NCI-H226 (cell line): Measurements from ENCODE around the gene PI4KA.
A peak's percentile ranks its signal among the peaks of the same experiment; 100 is the strongest.
"Not testable (repeated sequence)": the region's sequence is repeated elsewhere in the genome, so short reads cannot be mapped to it uniquely, and the experiment has no call there.

Experiments used
- DNase-seq: peaks from one replicate; pipeline ENCODE4 v3.0.0-alpha.2; 2015

PI4KA gene

GRCh38 chr22:20775342-20775895, 83.2 kb downstream of the PI4KA start:
- DNase-seq: no peak

DNA sequence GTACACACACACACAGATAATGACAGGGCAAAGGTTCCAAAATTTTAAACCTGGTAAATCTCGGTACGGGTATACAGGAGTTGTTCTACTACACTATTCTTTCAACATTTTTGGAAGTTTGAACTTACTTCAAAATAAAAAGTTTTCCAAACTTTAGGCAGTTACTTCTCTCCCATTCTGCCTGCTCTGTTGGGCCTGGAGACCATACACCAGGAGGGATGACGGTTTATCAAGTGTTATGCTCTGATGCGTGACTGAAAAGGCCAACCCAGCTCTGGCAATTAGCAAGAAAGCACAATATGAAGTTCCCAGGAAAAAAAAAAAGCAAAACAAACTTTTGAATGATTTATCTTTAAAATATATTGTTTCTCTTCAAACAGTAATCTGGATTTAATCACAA, 83.7 kb downstream of the PI4KA start:
- DNase-seq: no peak

DNA sequence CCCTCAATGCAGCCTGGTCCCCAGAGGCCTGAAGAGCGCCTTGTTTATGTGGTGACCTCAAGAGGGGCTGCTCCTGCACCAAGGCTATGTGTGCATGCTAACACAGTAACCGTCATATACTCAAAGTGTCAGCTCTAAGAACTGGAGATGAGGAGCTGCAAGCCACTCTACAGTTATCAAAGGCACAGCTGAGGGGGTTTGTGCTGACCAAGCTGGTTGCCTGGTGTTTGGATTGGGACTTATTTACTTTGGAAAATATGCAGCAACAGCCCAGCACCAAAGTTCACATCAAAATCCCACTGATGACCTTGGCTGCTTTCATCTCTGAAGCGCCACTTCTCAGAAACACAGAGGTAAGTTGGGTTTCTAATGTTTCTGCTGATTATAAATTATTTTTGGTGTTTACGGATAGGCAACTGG, 84.8 kb downstream of the PI4KA start, which contains the start of gene SERPIND1:
Gene SERPIND1 (plus strand): TSS at position 321 of the 420 bp plus-strand sequence. CDS start 5,200 bp downstream, outside the sequence.
- DNase-seq: no peak

DNA sequence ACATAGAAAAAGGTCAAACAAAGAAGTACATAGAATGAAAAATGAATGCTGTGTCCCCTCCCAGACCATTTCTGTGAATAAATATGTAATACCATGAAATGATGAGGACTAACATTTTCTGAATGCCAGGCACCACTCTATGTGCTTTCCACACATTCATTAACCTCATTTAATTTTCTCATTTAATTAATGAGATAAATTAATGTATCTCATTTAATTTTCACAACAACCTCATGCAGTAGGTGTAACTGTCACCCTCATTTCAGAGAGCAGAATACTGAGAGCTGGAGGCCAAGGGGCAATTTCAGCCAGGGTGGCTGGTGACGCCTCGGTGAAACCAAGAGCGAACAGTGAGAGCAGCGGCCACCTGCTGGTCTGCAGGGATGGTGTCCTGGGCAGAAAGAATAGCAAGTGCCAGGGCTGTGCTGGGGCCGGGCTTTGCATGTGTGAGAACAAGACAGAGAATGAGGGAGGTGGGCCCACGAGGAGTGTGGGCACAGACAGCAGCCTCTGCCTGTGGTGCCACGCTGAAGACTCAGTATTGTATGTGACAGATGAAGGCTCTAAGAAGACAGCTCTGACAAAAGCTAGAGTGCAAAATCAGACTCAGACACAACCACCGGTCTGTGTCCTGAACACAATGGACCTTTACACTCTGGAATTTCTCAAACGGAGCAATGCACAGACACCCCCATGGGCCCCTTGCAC, 86.5 kb downstream of the PI4KA start:
- no peak for DNase-seq

DNA sequence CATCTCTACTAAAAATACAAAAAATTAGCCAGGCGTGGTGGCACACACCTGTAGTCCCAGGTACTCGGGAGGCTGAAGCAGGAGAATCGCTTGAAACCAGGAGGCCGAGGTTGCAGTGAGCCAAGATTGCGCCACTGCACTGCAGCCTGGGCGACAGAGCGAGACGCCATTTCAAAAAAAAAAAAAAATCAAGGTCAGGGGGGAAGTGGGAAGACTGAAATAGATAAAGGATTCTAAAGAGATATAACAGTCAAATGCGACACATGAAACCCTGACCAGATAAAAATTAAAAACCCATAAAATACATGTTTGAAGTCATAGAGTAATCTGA, 89.2 kb downstream of the PI4KA start:
- DNase-seq: not testable (repeated sequence)

DNA sequence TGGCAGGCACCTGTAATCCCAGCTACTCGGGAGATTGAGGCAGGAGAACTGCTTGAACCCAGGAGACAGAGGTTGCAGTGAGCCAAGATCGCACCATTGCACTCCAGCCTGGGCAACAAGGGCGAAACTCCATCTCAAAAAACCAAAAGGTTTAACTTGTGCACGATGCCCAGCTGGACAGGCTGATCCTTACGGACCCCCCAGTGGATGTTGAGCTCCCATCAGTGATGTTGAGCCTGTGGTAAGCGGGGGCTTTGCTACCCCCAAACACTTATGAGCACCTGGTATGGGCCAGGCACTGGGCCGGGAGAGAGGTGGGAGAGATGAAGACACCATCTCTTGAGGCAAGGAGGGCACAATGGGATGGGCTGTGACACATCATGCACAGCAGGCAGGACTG, 92.1 kb downstream of the PI4KA start:
- DNase-seq: no peak

DNA sequence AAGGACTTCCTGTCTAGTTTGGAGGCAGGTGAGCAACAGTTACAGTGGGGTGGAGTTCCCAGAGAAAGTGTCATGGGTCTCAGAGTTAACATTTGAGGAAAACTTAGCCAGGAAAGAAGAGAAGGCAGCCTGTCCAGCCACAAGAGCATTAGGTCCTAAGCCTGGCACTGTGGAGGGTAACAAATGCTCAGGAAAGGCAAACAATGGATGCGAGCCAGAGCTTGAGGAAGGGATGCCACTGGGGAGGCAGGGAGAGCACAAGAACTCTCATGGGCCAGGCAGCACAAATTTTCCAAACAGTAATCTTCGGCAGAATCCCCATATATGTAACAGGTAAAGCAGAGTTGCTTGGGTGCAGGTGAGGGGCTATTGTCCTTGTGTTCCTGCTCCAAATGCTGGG, 92.7 kb downstream of the PI4KA start:
- no peak for DNase-seq

- DNase-seq: no peak
Measured at GRCh38 chr22:20764729-20765128, 93.9 kb downstream of the PI4KA start.

- no peak for DNase-seq
Measured at GRCh38 chr22:20764471-20764720, 94.2 kb downstream of the PI4KA start.

DNA sequence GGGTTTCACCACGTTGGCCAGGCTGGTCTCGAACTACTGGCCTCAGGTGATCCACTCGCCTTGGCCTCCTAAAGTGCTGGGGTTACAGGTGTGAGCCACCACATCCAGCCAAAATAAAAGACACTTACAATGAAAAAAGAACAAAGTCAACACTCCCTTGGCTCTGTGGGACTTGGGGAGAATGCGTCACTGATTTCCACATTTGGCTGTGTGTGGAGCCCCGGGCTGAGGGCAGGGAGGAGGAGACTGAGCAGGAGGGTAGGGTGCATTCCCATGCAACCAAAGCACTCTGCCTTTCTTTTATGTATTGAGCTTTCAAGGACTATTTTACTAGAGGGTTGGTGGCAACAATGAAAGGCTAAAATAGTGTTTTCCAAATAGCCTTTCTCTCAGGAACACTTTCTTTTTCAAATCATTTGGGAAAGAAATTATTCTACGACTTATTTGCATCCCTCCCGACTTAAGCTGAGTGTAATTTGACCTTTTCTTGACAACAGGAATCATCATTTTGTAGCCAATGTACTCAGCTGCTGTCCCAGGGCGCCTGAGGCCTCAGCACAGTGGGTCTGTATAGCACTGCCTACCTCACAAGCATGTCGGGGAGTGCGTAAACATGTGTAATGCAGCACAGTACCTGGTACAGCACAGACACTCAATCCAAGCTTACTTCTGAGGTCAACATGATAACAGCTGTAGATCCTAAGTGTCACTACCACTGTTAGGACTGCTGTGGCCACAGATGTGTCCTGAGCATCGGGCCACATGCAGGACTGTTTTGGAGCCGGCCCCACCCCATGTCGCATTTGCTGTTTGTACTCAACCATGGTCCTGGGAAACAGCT, 94.8 kb downstream of the PI4KA start:
- DNase-seq: no peak

DNA sequence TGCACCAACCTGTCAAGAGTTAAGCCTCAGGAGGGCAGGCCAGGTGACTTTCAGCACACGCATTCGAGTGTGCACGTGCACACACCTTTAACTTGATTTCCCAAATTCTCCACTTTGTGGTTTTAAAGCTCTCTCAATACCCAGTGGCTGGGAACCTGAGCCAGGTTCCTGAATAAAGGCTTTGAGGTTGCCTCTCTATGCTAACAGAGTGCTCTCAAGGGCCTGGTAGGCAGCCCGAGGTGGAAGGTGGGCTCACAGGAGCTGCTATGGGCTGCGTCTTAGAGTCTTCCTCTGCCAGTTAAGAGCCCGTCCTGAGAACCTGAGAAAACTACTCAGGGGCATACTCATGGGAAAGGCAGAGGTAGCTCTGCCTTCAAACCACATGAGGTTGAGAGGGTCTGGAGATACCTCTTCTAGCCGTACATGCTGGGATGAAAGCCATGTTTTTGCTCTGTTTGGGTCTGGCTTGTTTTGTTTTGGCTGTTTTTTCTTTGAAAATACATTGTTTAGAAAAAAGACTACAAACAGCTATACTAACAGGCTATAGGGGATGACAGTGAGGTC, 96.3 kb downstream of the PI4KA start:
- no peak for DNase-seq

- no peak for DNase-seq
Measured at GRCh38 chr22:20761536-20761935, 97.1 kb downstream of the PI4KA start.

DNA sequence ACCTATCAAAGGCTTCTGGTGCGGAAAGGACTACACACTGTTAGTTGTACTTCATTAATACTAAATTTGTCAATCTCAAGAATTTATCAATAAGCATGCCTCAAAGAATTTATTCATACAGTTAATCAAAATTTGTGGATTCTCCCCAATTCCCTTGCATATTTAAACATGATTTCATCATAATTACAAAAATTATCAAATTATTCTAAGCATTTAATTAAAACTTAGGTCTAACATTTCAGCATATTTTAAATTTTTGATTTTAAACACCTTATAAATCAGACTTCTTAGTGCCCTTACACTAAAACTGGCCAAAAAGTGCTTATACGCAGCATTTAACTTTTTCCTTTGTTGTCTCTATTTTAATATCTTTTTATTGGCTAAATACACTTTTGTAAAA, 98.5 kb downstream of the PI4KA start:
- no peak for DNase-seq

- DNase-seq: no peak
Measured at GRCh38 chr22:20758688-20759087, 99.9 kb downstream of the PI4KA start.

GRCh38 chr22:20756846-20757245, 101.8 kb downstream of the PI4KA start:
- no peak for DNase-seq

DNA sequence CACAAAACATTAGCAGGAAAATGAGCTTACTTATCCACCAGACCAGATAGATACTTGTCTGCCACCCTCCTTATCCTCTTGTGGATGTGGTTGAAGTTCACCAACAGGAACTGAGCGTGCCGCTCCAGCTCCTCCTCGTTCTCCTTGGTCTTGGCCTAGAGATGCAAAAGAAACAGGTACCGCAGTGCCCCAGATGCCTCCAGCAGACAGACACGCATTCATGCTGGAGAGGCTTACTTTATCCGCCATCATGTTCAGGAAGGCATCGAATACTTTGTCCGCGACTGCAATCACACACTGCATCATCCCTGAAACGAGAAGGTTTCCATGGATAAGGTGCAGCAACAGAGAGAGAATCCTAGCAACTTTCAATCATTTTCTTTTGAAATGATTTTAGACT, 105.7 kb downstream of the PI4KA start:
- DNase-seq: no peak

DNA sequence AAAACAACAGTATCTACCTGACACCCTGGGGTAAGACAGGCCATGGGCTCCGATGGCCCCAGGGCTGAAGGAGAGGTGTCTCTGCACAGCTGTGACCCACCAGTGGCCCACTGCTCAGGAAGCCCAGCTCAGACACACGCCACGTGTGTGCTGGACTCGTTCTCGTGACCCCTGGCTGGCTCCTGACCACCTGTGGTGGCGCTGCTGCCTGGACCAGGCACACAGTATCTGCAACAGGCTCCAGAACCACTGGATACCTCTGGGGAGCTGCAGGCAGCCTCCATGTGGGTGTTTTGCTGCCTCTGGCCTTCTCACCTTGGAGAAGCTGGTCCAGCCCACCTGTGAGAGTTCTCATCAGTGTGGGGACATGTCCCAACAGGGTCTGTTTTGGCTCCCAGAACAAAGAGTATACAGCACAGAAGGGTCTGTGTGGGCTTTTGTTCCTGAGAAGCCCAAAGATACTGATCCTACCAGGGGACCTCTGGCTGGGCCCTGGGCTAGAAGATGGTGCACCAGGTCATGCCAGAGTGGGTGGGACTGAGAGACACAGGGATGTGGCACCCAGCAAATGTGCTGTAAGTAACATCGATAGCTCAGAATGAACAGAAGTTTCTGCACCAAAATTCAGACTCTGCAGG, 106.4 kb downstream of the PI4KA start:
- DNase-seq: no peak

GRCh38 chr22:20751185-20751851, 107.3 kb downstream of the PI4KA start:
- DNase-seq: no peak

- peak; percentile 41 for DNase-seq
Measured at GRCh38 chr22:20750461-20751184, 108.0 kb downstream of the PI4KA start.

- DNase-seq: no peak
Measured at GRCh38 chr22:20749453-20749852, 109.2 kb downstream of the PI4KA start.

- no peak for DNase-seq
Measured at GRCh38 chr22:20748731-20749428, 109.7 kb downstream of the PI4KA start.

DNA sequence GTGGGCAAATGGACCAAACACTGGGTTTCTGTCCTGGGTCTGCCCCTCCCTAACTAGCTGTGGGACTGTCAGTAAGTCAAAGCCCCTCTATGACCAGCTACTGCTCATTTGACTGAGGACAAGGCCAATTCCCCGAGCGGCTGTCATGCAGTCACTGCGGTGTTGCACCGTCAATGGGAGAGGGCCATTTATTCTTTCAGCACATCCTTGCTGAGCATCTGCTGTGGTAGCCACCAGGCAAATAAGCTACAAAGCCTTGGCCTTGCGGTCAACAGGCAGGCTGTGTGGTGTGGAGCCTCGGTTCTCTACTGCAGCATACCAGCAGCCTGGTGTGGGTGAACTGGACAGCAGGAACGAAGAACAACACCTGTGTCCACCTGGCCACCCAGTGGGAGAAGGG, 110.5 kb downstream of the PI4KA start:
- DNase-seq: no peak
